GM18508 (cell line): Measurements from ENCODE around the gene LCN12.

Experiments used
- ATAC-seq: cut with Tn5 transposase; IDR thresholded peaks from one replicate; pipeline ENCODE4 v1.9.1; 2021; ENCODE audit warnings: moderate number of reproducible peaks; ENCODE audit not compliant: insufficient read depth, unreplicated experiment

Gene LCN12

DNA sequence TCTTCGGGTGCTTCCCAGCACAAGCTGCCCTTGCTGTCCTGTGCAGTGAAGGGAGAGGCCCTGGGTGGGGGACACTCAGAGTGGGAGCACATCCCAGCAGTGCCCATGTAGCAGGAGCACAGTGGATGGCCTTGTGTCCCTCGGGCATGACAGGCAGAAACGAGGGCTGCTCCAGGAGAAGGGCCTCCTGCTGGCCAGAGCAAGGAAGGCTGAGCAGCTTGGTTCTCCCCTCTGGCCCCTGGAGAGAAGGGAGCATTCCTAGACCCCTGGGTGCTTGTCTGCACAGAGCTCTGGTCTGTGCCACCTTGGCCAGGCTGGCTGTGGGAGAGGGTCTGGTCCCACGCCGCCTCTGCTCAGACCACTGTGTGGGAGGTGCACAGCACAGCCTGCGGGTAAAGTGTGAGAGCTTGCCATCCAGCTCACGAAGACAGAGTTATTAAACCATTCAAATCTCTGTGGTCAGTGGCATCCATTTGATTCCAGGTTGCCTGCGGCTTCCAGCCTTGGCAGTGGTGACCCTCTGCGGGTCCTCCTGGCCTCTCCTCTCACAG, 25.8 kb upstream of the LCN12 start:
- ATAC-seq: no peak

DNA sequence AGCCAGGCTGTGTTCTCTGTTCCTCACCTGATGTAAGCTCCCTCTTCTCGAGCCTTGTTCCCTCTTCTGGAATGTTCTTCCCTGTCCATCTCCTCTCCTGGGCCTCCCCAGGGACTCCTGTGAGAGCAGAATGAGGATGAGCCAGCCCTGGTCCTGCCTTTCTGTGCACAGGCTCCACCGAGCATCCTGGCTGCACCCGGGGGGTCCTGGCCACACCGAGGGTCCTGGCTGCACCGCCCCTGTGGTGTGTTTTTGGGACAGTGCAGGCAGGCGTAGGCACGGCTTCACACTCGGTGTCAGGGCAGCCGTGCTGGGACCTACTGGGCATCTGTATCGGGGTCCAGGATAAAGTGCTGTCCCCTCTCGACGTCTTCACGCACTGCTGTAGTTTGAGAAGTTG, 25.3 kb upstream of the LCN12 start:
- ATAC-seq: no peak

DNA sequence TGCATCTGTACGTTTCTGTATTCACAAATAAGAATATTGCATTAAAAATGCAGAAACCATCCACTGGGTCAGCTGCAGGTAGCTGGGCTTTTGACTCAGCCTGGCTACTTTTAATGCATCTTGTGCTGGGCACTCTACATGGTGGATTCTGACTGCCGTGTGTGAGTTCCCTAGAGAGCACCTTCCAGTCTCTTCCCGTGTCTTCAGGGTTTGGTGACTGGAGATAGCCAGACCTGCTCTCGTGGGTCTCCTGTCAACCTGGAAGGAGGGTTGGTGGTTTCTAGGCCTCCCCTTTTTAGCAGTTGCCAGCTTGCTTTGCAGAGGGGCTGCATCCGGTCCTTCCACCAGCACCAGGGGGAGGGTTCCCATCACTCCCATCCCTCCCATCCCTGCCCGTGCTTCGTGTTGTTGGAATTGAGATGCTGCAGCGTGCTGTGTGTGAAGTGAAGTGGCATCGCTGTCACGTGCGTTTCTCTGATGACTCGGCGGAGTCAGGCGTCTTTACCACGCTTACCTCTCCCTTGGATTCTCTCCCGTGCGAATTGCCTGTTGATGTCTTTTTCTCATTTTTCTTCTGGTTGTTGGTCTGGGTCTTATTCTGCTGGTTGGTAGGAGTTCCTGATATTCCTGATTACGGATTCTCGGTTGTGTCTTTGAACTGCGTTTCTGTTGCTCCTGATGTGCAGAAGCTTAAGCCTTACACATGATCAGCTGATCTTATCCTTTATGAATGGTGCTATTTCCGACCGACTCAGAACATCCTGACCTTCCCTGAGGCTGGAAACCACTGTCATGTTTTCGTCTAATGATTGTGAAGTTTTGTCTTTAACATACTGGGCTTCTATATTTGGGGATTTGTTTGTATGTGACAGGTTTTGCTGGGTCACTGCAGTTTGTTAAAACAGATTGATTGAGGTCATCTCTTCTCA, 24.5 kb upstream of the LCN12 start:
- no peak for ATAC-seq

DNA sequence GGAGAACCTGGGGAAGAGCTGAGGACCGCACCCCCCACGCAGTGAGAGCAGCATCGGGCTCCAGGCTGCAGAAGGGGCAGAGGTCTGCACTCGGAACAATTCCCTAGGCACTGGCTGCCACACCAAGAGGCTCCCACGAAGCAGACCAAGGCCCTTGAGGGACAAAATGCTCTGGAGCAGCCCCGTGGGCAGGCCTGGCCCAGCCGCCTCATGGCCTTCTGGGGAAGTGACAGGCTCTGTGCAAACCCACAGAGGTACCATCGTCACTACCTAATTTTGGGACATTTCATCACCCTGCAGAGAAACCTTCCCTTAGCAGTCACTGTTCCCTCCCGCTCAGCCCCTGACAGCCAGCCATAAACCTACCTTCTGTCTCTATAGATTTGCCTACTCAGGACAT, 23.5 kb upstream of the LCN12 start:
- no peak for ATAC-seq

- no peak for ATAC-seq
Measured at GRCh38 chr9:136930014-136930413, 22.1 kb upstream of the LCN12 start.

GRCh38 chr9:136931611-136932130, 20.4 kb upstream of the LCN12 start:
- ATAC-seq: no peak

DNA sequence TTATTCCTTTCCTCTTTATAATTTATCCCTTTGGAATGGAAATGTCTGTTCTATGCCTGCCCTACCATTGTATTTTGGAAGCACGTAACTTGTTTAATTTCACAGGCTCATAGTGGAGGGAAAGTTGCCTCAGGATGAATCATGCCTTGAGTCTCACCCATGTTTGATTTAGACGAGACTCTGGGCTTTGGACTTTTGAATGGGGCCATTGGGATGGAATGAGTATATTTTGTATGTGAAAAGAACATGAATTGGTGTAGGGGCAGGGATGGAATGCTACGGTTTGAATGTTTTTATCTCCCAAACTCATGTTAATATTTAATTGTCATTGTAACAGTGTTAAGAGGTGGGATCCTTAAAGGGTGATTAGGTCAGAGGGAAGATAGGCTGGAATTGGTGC, 17.8 kb upstream of the LCN12 start:
- no peak for ATAC-seq

DNA sequence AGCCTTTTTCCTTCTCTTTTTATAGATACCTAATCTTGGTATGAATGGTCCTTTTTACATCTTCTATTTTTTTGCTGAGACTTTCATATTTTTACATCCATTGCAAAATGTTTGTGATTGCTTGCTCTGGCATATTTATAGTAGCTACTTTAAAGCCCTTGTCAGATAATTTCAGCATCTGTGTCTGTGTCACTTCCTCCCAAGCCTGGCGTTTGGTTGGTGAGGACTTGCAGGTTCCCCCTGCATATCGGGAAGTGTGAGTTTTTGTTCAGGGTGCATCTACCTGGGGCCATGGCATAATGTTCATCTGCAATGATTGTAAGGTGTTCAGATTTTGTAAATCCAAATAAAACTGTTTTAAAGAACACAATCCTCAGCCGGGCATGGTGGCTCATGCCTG, 16.4 kb upstream of the LCN12 start:
- ATAC-seq: no peak

GRCh38 chr9:136936645-136937170, 15.4 kb upstream of the LCN12 start:
- no peak for ATAC-seq

- no peak for ATAC-seq
Measured at GRCh38 chr9:136937186-136938001, 14.7 kb upstream of the LCN12 start.

DNA sequence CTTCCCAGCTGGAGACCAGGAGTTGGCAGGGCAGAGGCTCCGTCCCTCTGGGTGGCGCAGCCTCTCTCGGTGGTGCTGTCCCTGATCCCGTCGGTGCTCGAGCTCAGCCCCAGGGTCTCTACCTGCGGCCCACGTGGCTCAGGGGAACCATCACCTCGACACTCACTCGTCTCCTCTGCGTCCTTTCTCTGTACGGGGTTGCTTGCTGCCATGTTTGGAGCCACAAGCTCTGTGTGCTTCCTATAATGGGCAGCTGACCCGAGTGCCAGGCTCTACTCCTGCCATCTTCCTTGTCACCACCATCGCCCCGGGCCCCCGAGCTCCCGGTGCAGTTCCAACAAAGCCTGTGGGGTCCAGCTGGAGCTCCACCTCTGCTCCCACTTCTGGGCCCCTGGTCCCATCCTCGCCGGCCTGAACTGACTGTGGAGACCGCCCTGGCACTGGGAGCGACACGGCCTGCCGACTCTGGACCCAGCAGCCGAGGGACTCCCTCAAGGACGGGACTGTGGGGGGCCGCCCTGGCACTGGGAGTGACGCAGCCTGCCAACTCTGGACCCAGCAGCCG, 12.6 kb upstream of the LCN12 start:
- ATAC-seq: no peak

DNA sequence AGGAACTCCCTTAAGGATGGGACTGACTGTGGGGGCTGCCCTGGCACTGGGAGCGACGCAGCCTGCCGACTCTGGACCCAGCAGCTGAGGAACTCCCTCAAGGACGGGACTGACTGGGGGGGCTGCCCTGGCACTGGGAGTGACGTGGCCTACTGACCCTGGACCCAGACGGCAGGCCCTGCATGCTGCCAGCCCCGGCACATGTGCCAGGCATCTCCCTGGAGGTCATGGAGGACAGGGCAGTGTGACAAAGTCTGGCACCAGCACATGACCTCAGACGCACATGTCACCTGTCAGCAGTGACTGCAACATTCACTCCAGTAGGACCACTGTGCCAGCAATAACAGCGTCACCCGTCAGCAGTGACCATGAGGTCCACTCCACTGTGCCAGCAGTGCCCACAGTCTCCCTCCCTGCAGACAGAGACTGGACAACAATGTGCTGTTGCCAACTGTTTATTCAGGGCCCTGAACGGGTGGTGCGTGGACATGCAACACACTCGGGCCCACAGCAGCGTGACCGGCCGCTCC, 12.0 kb upstream of the LCN12 start:
- no peak for ATAC-seq

GRCh38 chr9:136940526-136941230, 11.4 kb upstream of the LCN12 start:
- ATAC-seq: no peak

DNA sequence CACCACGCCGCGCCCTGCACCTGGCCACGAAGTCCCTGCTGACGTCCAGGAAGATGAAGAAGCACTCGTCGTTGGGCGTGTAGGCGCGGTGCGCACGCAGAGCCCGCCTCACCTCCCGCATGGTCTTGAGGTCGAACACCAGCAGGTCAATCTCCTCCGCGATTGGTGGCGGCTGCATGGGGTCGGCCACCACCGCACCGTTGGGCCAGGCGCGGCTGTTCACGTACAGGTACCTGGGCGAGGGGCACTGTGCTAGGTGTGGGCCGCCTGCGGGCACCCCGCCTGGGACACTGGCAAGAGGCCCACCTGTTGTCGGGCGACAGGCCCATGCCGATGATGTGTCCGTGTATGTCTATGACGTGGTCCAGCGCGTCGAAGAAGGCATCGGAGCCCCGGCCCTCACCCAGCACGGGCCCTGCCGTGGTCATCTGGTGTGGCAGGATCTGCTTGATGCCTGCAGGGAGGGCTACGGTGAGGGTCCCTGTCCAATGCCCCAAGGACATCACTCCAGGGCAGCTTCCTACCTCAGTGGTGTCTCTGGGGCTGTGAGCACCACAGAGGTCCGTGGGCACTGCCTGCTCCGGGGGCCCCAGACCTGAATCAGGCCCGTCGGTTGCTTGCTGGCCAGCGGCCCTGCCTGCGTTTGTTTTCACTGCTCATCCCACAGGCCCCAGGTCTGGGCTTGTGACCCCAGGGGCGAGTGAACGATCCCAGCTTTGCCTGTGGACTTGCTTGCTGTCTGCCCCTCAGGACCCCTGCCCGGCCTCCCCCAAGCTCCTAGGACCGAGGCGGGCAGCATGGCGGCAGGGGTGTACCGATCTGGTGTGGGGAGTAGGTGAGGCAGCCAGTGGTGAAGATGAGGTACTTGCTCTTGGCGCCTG, 10.6 kb upstream of the LCN12 start:
- ATAC-seq: no peak

DNA sequence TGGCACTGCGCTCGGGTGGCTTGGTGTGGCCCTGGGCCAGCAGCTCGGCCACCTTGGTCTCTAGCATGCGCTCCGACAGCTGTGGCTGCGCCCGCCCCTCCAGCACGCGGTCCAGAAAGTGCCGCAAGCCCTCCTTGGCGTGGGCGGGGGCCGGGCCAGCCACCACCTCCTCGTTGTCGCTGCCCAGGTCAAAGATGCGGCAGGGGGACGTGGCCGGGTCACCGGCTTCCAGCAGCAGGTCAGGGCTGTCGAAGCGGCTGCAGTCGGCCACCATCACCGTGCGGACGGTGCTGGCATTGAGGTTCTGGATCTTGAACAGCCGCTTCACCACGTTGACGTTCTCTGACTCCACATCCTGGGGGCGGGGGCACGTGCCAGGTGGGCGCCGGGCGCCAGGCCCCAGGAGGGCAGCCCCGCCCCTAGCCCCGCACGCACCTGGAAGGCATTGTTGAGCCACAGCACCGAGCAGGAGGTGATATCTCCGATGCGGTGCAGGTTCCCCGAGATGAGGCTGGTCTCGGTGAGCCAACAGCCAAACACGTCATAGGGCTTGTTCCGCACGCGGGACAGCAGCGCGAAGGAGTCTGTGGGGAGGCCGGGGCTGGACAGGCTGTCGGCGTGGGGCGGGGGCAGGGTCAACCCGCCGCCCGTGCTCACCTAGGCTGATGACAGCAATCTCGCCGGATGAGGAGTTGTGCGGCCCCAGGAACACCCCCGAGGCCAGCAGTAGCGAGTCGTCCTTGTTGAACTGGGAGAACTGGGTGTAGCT, 9.8 kb upstream of the LCN12 start:
- ATAC-seq: no peak

DNA sequence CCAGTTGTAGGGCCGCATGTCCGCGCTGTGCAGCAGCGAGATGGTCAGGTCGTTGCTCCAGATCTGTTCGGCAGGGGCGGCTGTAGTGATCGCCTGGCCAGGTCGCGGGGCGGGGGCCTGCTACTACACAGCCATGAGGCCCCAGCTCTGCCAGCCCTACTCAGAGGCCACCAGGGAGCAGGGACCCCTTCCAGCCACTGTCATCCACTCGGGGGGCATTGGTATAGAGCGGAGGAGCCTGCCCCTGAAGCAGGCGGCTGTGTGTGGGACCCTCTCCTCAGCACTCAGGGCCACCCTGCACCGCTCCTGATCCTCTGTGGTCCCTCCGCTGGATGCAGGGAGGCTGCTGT, 9.2 kb upstream of the LCN12 start:
- ATAC-seq: no peak

- ATAC-seq: no peak
Measured at GRCh38 chr9:136943291-136944211, 8.5 kb upstream of the LCN12 start.
